ENCODE measurements around the gene SLC39A13.
A peak's percentile ranks its signal among the peaks of the same experiment; 100 is the strongest.

The SLC39A13 gene

GRCh38 chr11:47454258-47454671 lies 45.9 kb downstream of the SLC39A13 start:
- peak; percentile 18 for DNase-seq (ENCODE audit: low read depth)

DNA sequence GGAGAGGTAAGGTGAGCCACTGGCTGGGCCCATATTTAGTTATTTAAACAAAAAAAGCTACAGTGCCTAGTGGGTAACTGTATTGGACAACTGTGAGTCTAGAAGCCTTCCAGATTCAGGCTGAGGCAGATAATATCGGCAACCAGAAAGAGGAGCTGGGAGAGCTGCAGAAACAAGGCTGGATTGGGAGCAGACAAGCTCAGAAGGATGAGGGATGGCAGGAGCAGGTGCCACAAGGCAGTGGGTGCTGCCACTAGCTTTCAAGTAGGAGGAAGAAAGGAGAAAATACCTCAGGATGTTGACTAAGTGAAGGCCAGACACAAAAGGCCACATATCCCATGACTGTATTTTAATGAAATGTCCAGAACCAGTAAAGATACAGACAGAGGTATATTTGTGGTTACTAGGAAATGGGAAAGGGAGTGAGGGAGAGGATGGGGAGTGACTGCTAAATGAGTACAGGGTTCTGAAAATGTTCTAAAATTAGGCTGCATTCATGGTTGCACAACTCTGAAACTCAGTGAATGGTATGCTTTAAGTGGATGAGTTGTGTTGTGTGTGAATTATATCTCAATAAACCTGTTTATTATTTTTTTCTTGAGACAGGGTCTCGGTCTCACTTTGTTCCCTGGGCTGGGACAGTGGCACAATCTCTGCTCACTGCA lies 52.3 kb downstream of the SLC39A13 start:
- DNase-seq (ENCODE audit: low read depth): no peak

GRCh38 chr11:47461876-47462275 lies 53.5 kb downstream of the SLC39A13 start:
- DNase-seq (ENCODE audit: low read depth): no peak

DNA sequence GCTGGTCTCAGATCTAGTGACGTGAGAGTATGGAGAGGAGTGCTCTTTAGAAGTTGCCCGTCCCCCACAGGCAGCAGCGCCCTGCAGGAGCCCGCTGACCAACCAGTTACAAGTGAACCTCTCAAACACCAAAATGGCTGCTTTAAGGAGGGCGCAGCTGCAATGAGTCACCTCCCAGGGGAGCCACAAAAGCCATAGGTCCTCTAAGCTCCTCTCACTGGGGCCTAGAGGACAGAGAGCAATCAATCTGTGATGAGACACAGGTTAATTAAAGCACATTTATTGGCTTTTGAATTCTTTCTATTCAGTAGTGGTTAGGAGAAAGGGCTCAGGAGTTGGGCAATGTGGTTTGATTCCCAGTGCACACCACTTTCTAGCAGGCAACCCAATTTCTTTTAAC lies 56.1 kb downstream of the SLC39A13 start:
- DNase-seq (ENCODE audit: low read depth): no peak

Measured in stimulated activated CD8-positive, alpha-beta memory T cell treated with anti-CD3 and anti-CD28 coated beads, Interleukin-15, amount 100 ng/mL, for 1 hour (primary cell).